Measurements from ENCODE around the gene NFKB1.

NFKB1 gene

GRCh38 chr4:102521570-102521969, 20.4 kb downstream of the NFKB1 start:
- no peak for TF ChIP-seq CTCF (IDR thresholded peaks at IDR 0.05; ENCODE audit: low read length)
- no peak for TF ChIP-seq EZH2 (IDR thresholded peaks at IDR 0.05; ENCODE audit: borderline replicate concordance, low read length)
- Histone ChIP-seq H3K9me2 (ENCODE audit: low read depth, low read length) (no peaks in the 10 kb centered on the region), H3K36me3 (ENCODE audit: insufficient read depth, low read length) (peaks cover 10% of the 10 kb centered on the region), H3K27me3 (ENCODE audit: insufficient read depth, low read length) (no peaks in the 10 kb centered on the region), H3F3A (ENCODE audit: insufficient read depth, low read length) (no peaks in the 10 kb centered on the region), H3K9me3 (ENCODE audit: low read length) (no peaks in the 10 kb centered on the region), H3K4me2 (ENCODE audit: low read length) (no peak overlapping the region), H3K27ac (ENCODE audit: low read depth, low read length, poor library complexity, severe bottlenecking) (no peak overlapping the region), H3K4me1 (ENCODE audit: insufficient read depth, low read length, severe bottlenecking) (peaks cover 23% of the 10 kb centered on the region), H2AFZ (ENCODE audit: low read length) (no peak overlapping the region), H3K9ac (ENCODE audit: low read length) (no peak overlapping the region), H3K4me3 (ENCODE audit: low read depth, low read length, poor library complexity, severe bottlenecking) (no peak overlapping the region), H4K20me1 (ENCODE audit: insufficient read depth, low read length) (no peaks in the 10 kb centered on the region), H3K79me2 (ENCODE audit: insufficient read depth, low read length) (peaks cover 73% of the 10 kb centered on the region)

DNA sequence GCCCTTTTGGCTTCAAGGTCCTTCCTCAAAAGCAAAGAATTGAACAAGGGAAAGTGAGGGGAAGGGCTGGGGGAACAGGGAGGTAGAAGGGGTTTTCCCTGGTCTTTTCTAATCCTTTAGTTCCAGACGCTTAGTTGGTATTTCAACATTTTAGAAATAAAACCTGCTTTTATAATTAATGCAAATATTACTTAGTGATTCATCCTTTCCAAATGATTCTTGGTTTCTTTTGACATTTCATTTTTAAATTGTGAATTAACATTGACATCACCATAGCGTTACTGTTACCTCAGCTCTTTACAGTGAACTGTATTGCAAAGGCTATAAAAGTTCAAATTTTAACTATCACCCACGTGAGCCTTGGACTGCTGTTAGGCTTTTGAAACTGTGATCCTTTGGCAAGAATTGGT, 20.9 kb downstream of the NFKB1 start:
- TF ChIP-seq CTCF (IDR thresholded peaks at IDR 0.05; ENCODE audit: low read length) (no peak), EZH2 (IDR thresholded peaks at IDR 0.05; ENCODE audit: borderline replicate concordance, low read length) (no peak)
- H3K9me3 ChIP-seq (ENCODE audit: low read length), result no peaks in the 10 kb centered on the region
- H4K20me1 ChIP-seq (ENCODE audit: insufficient read depth, low read length), result no peaks in the 10 kb centered on the region
- no peaks in the 10 kb centered on the region for H3K27me3 ChIP-seq (ENCODE audit: insufficient read depth, low read length)
- H3K79me2 ChIP-seq (ENCODE audit: insufficient read depth, low read length), result peaks cover 71% of the 10 kb centered on the region
- no peak overlapping the region for H3K4me3 ChIP-seq (ENCODE audit: low read depth, low read length, poor library complexity, severe bottlenecking)
- no peaks in the 10 kb centered on the region for H3F3A ChIP-seq (ENCODE audit: insufficient read depth, low read length)
- H3K4me2 ChIP-seq (ENCODE audit: low read length), result no peak overlapping the region
- no peak overlapping the region for H3K27ac ChIP-seq (ENCODE audit: low read depth, low read length, poor library complexity, severe bottlenecking)
- no peak overlapping the region for H3K9ac ChIP-seq (ENCODE audit: low read length)
- peaks cover 10% of the 10 kb centered on the region for H3K36me3 ChIP-seq (ENCODE audit: insufficient read depth, low read length)
- H3K4me1 ChIP-seq (ENCODE audit: insufficient read depth, low read length, severe bottlenecking), result peaks cover 27% of the 10 kb centered on the region
- no peaks in the 10 kb centered on the region for H3K9me2 ChIP-seq (ENCODE audit: low read depth, low read length)
- no peak overlapping the region for H2AFZ ChIP-seq (ENCODE audit: low read length)

GRCh38 chr4:102524691-102525090, 23.5 kb downstream of the NFKB1 start:
- H3K79me2 ChIP-seq (ENCODE audit: insufficient read depth, low read length), result peaks cover 47% of the 10 kb centered on the region
- H3K9ac ChIP-seq (ENCODE audit: low read length), result no peak overlapping the region
- TF ChIP-seq EZH2 (IDR thresholded peaks at IDR 0.05; ENCODE audit: borderline replicate concordance, low read length), result no peak
- H3K27ac ChIP-seq (ENCODE audit: low read depth, low read length, poor library complexity, severe bottlenecking), result no peak overlapping the region
- no peaks in the 10 kb centered on the region for H3K9me2 ChIP-seq (ENCODE audit: low read depth, low read length)
- H3K4me3 ChIP-seq (ENCODE audit: low read depth, low read length, poor library complexity, severe bottlenecking), result no peak overlapping the region
- H3K27me3 ChIP-seq (ENCODE audit: insufficient read depth, low read length), result no peaks in the 10 kb centered on the region
- H3K9me3 ChIP-seq (ENCODE audit: low read length), result no peaks in the 10 kb centered on the region
- peaks cover 33% of the 10 kb centered on the region for H3K4me1 ChIP-seq (ENCODE audit: insufficient read depth, low read length, severe bottlenecking)
- H3K4me2 ChIP-seq (ENCODE audit: low read length), result no peak overlapping the region
- H3F3A ChIP-seq (ENCODE audit: insufficient read depth, low read length), result no peaks in the 10 kb centered on the region
- peaks cover 27% of the 10 kb centered on the region for H3K36me3 ChIP-seq (ENCODE audit: insufficient read depth, low read length)
- no peaks in the 10 kb centered on the region for H4K20me1 ChIP-seq (ENCODE audit: insufficient read depth, low read length)
- no peak overlapping the region for H2AFZ ChIP-seq (ENCODE audit: low read length)

- no peak overlapping the region for H3K4me3 ChIP-seq (ENCODE audit: low read depth, low read length, poor library complexity, severe bottlenecking)
- no peak overlapping the region for H3K4me2 ChIP-seq (ENCODE audit: low read length)
- peaks cover 43% of the 10 kb centered on the region for H3K79me2 ChIP-seq (ENCODE audit: insufficient read depth, low read length)
- no peak overlapping the region for H2AFZ ChIP-seq (ENCODE audit: low read length)
- H3K9me2 ChIP-seq (ENCODE audit: low read depth, low read length), result no peaks in the 10 kb centered on the region
- no peaks in the 10 kb centered on the region for H3K27me3 ChIP-seq (ENCODE audit: insufficient read depth, low read length)
- no peaks in the 10 kb centered on the region for H3F3A ChIP-seq (ENCODE audit: insufficient read depth, low read length)
- H3K27ac ChIP-seq (ENCODE audit: low read depth, low read length, poor library complexity, severe bottlenecking), result no peak overlapping the region
- H3K36me3 ChIP-seq (ENCODE audit: insufficient read depth, low read length), result peaks cover 31% of the 10 kb centered on the region
- H4K20me1 ChIP-seq (ENCODE audit: insufficient read depth, low read length), result no peaks in the 10 kb centered on the region
- H3K9ac ChIP-seq (ENCODE audit: low read length), result no peak overlapping the region
- peaks cover 30% of the 10 kb centered on the region for H3K4me1 ChIP-seq (ENCODE audit: insufficient read depth, low read length, severe bottlenecking)
- H3K9me3 ChIP-seq (ENCODE audit: low read length), result no peaks in the 10 kb centered on the region
- no peak for TF ChIP-seq CTCF (IDR thresholded peaks at IDR 0.05; ENCODE audit: low read length)
- TF ChIP-seq EZH2 (IDR thresholded peaks at IDR 0.05; ENCODE audit: borderline replicate concordance, low read length), result no peak
Observed at GRCh38 chr4:102525097-102525496, 23.9 kb downstream of the NFKB1 start.
